Gastrocnemius medialis (tissue), 4 donors: Measurements from ENCODE around the gene OR9A2. TPM values are rescaled to one million over a fixed set of nuclear protein-coding genes. Genes with fewer than 3 reads are reported as not detected.

Experiments used
- ATAC-seq, 2 donors: fragments of 150-250 bp; one replicate each; pipeline ENCODE4 v1.9.1; 2016
- DNase-seq, 2 donors: peaks; one replicate each; pipeline ENCODE4 v3.0.0-alpha.2; 2019
- H3K27ac ChIP-seq, 4 donors: fragments of 200-600 bp; sonication (generic); 1 replicate in 1 of 4; 2 replicates in 3 of 4; pipeline ENCODE4 v1.5.1; 2016 to 2018; ENCODE audit warnings: mild to moderate bottlenecking in 2 of 4, moderate library complexity in 1 of 4
- H3K27me3 ChIP-seq, 3 donors: fragments of 200-600 bp; sonication (generic) in 2 of 3; 1 replicate in 1 of 3; 2 replicates in 2 of 3; pipeline versions ENCODE4 v1.5.1 to v1.6.0; 2016 to 2019; ENCODE audit warnings: mild to moderate bottlenecking in 1 of 3, moderate library complexity in 1 of 3
- H3K36me3 ChIP-seq, 2 donors: fragments of 200-600 bp; sonication (generic) in 1 of 2; one replicate each; pipeline ENCODE4 v1.5.1; 2017 to 2018
- H3K4me1 ChIP-seq, 2 donors: fragments of 200-600 bp; sonication (generic) in 1 of 2; one replicate each; pipeline ENCODE4 v1.5.1; 2016 to 2017; ENCODE audit warnings: mild to moderate bottlenecking in 2 of 2
- H3K4me3 ChIP-seq, 4 donors: fragments of 200-600 bp; sonication (generic) in 3 of 4; 1 replicate in 1 of 4; 2 replicates in 3 of 4; pipeline ENCODE4 v1.5.1; 2016 to 2019; ENCODE audit warnings: mild to moderate bottlenecking in 2 of 4
- H3K9me3 ChIP-seq, 3 donors: fragments of 200-600 bp; sonication (generic) in 2 of 3; 1 replicate in 1 of 3; 2 replicates in 2 of 3; pipeline ENCODE4 v1.5.1; 2016 to 2019
- POLR2A ChIP-seq, 2 donors: fragments of 450-650 bp; IDR thresholded peaks; one replicate each; pipeline ENCODE4 v1.6.1; 2017; ENCODE audit warnings: antibody characterized with exemption in 2 of 2, mild to moderate bottlenecking in 2 of 2, moderate library complexity in 2 of 2
- in situ Hi-C, 4 donors: fragments of 200-750 bp; cut with MboI; loops; one replicate each; pipeline versions ENCODE4 v1.15.0 to v1.8.0; 2017; ENCODE audit warnings: low sequenced_read_pairs in 4 of 4
- intact Hi-C: fragments of 100-400 bp; cut with DNase I; formaldehyde crosslinking; loops from one replicate; pipeline ENCODE4 v1.15.1; 2023; ENCODE audit warnings: low total_unique reads
- total RNA-seq, 4 donors: library from RNA; depleted of rRNA; stranded (reverse); fragments of >200 nt; gene quantifications; one replicate each; pipeline versions ENCODE4 v1.1.0 to v1.2.3, GENCODE V29; 2016
- TF ChIP-seq, protein P1 (sequence below), 5 experiments: fragments of 450-650 bp in 3 of 5; fragments of 200-600 bp in 2 of 5; sonication (generic) in 2 of 5; IDR thresholded peaks in 4 of 5; conservative IDR thresholded peaks in 1 of 5; 1 replicate in 4 of 5; 2 replicates in 1 of 5; pipeline ENCODE4 v1.5.1; 2016 to 2019; ENCODE audit warnings: antibody characterized with exemption in 5 of 5, mild to moderate bottlenecking in 3 of 5, moderate library complexity in 3 of 5

Gene OR9A2
- total RNA-seq, 4 donors from 2014 or later = not detected

DNA sequence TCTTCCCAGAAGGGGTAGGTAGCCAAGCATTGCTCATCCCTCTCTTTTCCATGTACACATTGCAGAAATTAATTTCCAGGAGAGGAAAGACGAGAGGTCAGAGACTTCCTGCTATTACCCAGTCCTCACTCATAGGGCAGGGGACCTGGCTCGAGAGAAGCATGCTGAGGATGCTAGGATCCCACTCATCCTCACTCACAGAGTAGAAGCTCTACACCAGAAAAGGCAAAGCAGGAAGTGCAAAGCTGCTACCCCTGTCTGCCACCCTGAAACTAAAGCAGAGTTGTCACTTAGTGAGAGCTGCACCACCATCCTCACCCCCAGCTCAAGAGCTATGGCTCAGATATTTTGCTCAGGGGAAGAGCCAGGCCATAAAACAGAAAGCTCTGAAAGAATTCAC, 9.9 kb downstream of the OR9A2 start:
- Histone ChIP-seq H3K4me3 (no peak overlapping the region), H3K9me3 (no peaks in the 10 kb centered on the region), H3K27me3 (no peaks in the 10 kb centered on the region), H3K27ac (no peak overlapping the region), H3K4me1 (peaks cover 7 to 10% of the 10 kb centered on the region in 2 donors), H3K36me3 (no peaks in the 10 kb centered on the region)
- intact Hi-C loops = no loop called here
- DNase-seq (no peak), ATAC-seq (no peak)
- in situ Hi-C loops = loop anchor here in 2 of 4 donors (25.0 kb wide), 2 partner anchors 395 to 420 kb away; partner anchors contain the start of genes EPHA1 (in 1 of the 2) and TAS2R60 (in 1 of the 2)
- TF ChIP-seq POLR2A (IDR thresholded peaks at IDR 0.05) = no peak
- TF ChIP-seq, protein P1, sequence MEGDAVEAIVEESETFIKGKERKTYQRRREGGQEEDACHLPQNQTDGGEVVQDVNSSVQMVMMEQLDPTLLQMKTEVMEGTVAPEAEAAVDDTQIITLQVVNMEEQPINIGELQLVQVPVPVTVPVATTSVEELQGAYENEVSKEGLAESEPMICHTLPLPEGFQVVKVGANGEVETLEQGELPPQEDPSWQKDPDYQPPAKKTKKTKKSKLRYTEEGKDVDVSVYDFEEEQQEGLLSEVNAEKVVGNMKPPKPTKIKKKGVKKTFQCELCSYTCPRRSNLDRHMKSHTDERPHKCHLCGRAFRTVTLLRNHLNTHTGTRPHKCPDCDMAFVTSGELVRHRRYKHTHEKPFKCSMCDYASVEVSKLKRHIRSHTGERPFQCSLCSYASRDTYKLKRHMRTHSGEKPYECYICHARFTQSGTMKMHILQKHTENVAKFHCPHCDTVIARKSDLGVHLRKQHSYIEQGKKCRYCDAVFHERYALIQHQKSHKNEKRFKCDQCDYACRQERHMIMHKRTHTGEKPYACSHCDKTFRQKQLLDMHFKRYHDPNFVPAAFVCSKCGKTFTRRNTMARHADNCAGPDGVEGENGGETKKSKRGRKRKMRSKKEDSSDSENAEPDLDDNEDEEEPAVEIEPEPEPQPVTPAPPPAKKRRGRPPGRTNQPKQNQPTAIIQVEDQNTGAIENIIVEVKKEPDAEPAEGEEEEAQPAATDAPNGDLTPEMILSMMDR (IDR thresholded peaks at IDR 0.05 in 4 of 5, conservative IDR thresholded peaks at IDR 0.05 in 1 of 5) = no peak

DNA sequence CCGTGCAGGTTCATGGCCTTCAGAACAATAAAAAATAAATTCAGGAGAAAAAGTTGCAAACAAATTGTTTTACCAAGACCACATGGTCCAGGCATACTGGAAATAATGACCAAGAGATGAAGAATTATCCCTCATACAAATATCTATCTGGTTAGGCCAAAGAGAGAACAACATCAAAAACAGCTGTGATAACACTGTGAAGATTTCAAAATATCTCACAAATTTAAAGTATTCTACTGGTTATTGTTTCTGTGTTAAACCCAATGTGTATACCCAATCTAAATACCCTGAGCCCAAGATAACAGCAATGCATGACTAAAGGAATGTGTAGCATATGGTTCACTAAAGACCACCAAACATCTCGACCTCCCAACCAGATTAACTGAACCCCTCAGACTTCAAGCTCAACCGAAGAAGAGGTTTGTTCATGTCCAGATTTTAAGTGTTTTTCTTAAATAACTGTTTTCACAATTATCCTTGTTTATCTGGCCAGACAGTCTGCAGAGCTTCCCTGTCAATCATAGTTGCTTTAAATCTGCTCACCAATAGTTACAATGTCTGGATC, 10.9 kb downstream of the OR9A2 start:
- intact Hi-C loops (no loop called here), in situ Hi-C loops (loop anchor here in 2 of 4 donors (25.0 kb wide), 2 partner anchors 396 to 421 kb away; partner anchors contain the start of genes EPHA1 (in 1 of the 2) and TAS2R60 (in 1 of the 2))
- TF ChIP-seq POLR2A (IDR thresholded peaks at IDR 0.05) = no peak
- TF ChIP-seq, protein P1 (IDR thresholded peaks at IDR 0.05 in 4 of 5, conservative IDR thresholded peaks at IDR 0.05 in 1 of 5) = no peak
- H3K27ac ChIP-seq = no peak overlapping the region
- no peaks in the 10 kb centered on the region for H3K36me3 ChIP-seq
- ATAC-seq = no peak
- peaks cover 7 to 10% of the 10 kb centered on the region in 2 donors for H3K4me1 ChIP-seq
- no peaks in the 10 kb centered on the region for H3K9me3 ChIP-seq
- no peaks in the 10 kb centered on the region for H3K27me3 ChIP-seq
- no peak overlapping the region for H3K4me3 ChIP-seq
- DNase-seq = no peak

DNA sequence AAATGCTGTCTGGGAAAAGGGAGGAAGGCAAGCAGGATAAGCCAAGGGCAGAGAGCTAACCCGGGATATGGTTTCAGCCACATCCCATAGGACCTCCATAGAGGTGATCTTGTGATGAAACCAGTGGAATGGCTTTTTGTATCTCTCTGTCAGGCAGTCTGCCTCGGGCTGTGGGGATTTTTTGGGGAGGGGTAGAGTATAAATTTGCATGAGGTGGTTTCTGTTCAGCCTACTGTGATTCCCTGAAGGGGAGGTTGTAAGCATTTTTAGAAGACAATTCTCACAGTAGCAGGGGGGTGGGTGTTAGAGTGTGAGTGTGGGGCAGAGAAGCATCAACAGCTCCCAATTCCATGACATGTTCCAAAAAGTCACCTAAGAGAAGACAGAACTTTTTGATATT, 11.8 kb downstream of the OR9A2 start:
- Histone ChIP-seq H3K4me3 (no peak overlapping the region), H3K9me3 (no peaks in the 10 kb centered on the region), H3K4me1 (peaks cover 7 to 10% of the 10 kb centered on the region in 2 donors), H3K27me3 (no peaks in the 10 kb centered on the region), H3K27ac (no peak overlapping the region), H3K36me3 (no peaks in the 10 kb centered on the region)
- no peak for ATAC-seq
- intact Hi-C loops (no loop called here), in situ Hi-C loops (loop anchor here in 2 of 4 donors (25.0 kb wide), 2 partner anchors 397 to 422 kb away; partner anchors contain the start of genes EPHA1 (in 1 of the 2) and TAS2R60 (in 1 of the 2))
- TF ChIP-seq, protein P1 (IDR thresholded peaks at IDR 0.05 in 4 of 5, conservative IDR thresholded peaks at IDR 0.05 in 1 of 5) = no peak
- no peak for TF ChIP-seq POLR2A (IDR thresholded peaks at IDR 0.05)
- DNase-seq = no peak

DNA sequence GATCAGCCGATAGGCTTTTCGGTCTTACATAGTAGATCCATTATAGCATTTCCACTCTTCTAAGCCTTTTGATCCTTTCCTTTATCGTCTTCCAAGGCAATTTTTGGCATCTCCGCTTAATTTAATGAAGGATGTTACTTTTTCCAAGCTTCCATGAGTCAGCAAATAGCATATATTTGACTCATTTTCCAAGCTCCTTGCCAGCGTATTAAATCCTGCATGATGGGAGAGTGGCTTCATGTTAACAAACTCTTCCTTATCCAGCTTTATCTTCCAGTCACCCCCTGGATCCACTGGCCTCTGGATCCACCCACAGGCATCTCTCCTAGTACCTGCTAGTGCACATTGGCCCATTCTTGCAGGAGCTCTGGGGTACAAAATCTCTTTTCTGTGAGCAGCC, 13.0 kb downstream of the OR9A2 start:
- Histone ChIP-seq H3K27me3 (no peaks in the 10 kb centered on the region), H3K9me3 (no peaks in the 10 kb centered on the region), H3K36me3 (no peaks in the 10 kb centered on the region), H3K4me3 (no peak overlapping the region), H3K4me1 (peaks cover 7 to 10% of the 10 kb centered on the region in 2 donors), H3K27ac (peak overlapping the region in 3 of 4 donors; percentile 4 to 40 (median 18))
- no peak for ATAC-seq
- DNase-seq = no peak
- in situ Hi-C loops (loop anchor here in 2 of 4 donors (25.0 kb wide), 2 partner anchors 398 to 423 kb away; partner anchors contain the start of genes EPHA1 (in 1 of the 2) and TAS2R60 (in 1 of the 2)), intact Hi-C loops (no loop called here)
- TF ChIP-seq, protein P1 (IDR thresholded peaks at IDR 0.05 in 4 of 5, conservative IDR thresholded peaks at IDR 0.05 in 1 of 5) = no peak
- TF ChIP-seq POLR2A (IDR thresholded peaks at IDR 0.05) = no peak
